ENCODE measurements around the gene CEACAM21. TPM values are rescaled to one million over a fixed set of nuclear protein-coding genes. Genes with fewer than 3 reads are reported as not detected.

Gene CEACAM21
- total RNA-seq, 1 experiment from 2014 or later, result not detected

DNA sequence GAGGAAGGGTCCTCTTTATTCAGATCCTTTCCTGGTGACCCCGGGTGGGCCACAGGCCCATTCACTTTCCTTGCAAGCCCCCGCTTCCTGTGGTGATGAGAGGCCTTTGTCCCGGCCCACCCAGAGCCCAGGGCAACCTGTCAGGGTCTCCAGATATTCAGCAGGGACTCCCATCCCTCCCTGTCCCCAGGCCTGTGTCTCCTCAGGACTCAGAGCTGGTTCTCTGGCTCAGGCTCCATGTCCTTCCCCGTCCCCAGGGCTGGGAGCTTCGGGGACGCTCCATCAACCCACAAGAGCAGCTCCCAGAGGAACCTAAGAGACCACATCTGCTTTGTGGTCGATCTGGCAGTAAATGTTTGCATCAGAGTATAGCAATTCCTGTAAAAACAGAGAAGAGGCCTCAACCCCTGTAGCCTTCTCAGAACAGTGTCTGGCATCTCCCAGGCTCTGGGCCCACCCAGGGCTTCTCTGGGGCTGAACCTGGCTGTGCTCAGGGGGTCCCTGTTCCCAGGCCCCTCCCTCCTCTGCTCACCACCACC is 43.1 kb downstream of the CEACAM21 start:
- Histone ChIP-seq H3K27ac (ENCODE audit: insufficient read length, low read depth, low read length) (no peak overlapping the region), H3K79me2 (ENCODE audit: insufficient read depth, low read length) (no peaks in the 10 kb centered on the region), H3K4ac (ENCODE audit: low read depth, low read length) (no peak overlapping the region), H3K4me1 (ENCODE audit: insufficient read depth, low read length) (no peaks in the 10 kb centered on the region), H4K20me1 (ENCODE audit: control insufficient read depth, insufficient read depth, insufficient read length) (no peaks in the 10 kb centered on the region), H4K91ac (ENCODE audit: insufficient read length, low read depth, low read length) (no peak overlapping the region), H3K14ac (ENCODE audit: insufficient read depth, low read length) (no peak overlapping the region), H2BK15ac (ENCODE audit: low read depth, low read length) (no peak overlapping the region), H2AK5ac (ENCODE audit: insufficient read length, low read length) (no peak overlapping the region), H3K79me1 (ENCODE audit: insufficient read depth, low read depth, low read length, poor library complexity, severe bottlenecking) (no peaks in the 10 kb centered on the region), H3K23ac (ENCODE audit: insufficient read length, low read depth, low read length) (no peak overlapping the region), H3K56ac (ENCODE audit: insufficient read length, low read depth, low read length) (no peak overlapping the region), H2BK120ac (ENCODE audit: low read depth, low read length, poor library complexity, severe bottlenecking) (no peak overlapping the region), H2BK5ac (ENCODE audit: insufficient read length, low read length) (no peak overlapping the region), H3K4me2 (ENCODE audit: insufficient read depth, insufficient read length, low read length) (no peak overlapping the region), H3K9ac (ENCODE audit: extremely low read depth, insufficient read length, low read length) (no peak overlapping the region), H3T11ph (ENCODE audit: low read length) (no peak overlapping the region), H4K8ac (replicated peaks; ENCODE audit: insufficient read length, low read depth, low read length) (no peak overlapping the region), H3K9me3 (ENCODE audit: control insufficient read depth, low read depth, low read length) (peaks cover 82% of the 10 kb centered on the region), H3K27me3 (ENCODE audit: insufficient read depth, low read length) (no peaks in the 10 kb centered on the region; the same call in 1 of the 2 replicates), H2BK20ac (ENCODE audit: low read depth, low read length, poor library complexity, severe bottlenecking) (no peak overlapping the region), H4K5ac (ENCODE audit: insufficient read length, low read depth, low read length) (no peak overlapping the region), H3K23me2 (ENCODE audit: insufficient read length, low read depth, low read length, poor library complexity, severe bottlenecking) (no peaks in the 10 kb centered on the region), H2AFZ (ENCODE audit: low read length) (no peak overlapping the region), H3K18ac (ENCODE audit: insufficient read length, low read depth, low read length) (no peak overlapping the region), H2BK12ac (ENCODE audit: insufficient read length, low read depth, low read length) (no peak overlapping the region)
- Mint-ChIP-seq H3K27me3 (ENCODE audit: low read depth) (peaks cover 2% of the 10 kb centered on the region), H3K9me3 (peaks cover 81 to 99% of the 10 kb centered on the region in 2 experiments), H3K4me3 (no peak overlapping the region), H3K36me3 (ENCODE audit: insufficient read depth in 1 of 3, low read depth in 3 of 3) (peaks cover 3 to 22% (median 9%) of the 10 kb centered on the region in 3 experiments; a peak in 5 of 7 replicates), H3K27ac (no peak overlapping the region), H3K4me1 (no peaks in the 10 kb centered on the region)
- no CpG with 5 or more reads among the region's 7 CpGs for WGBS (ENCODE audit: extremely low coverage, insufficient read length, low lambda C conversion rate)
- peak; percentile 18 for DNase-seq
- TF ChIP-seq, protein P1, sequence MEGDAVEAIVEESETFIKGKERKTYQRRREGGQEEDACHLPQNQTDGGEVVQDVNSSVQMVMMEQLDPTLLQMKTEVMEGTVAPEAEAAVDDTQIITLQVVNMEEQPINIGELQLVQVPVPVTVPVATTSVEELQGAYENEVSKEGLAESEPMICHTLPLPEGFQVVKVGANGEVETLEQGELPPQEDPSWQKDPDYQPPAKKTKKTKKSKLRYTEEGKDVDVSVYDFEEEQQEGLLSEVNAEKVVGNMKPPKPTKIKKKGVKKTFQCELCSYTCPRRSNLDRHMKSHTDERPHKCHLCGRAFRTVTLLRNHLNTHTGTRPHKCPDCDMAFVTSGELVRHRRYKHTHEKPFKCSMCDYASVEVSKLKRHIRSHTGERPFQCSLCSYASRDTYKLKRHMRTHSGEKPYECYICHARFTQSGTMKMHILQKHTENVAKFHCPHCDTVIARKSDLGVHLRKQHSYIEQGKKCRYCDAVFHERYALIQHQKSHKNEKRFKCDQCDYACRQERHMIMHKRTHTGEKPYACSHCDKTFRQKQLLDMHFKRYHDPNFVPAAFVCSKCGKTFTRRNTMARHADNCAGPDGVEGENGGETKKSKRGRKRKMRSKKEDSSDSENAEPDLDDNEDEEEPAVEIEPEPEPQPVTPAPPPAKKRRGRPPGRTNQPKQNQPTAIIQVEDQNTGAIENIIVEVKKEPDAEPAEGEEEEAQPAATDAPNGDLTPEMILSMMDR (conservative IDR thresholded peaks at IDR 0.05), result no peak
